ENCODE measurements around the gene FYB2. TPM values are rescaled to one million over a fixed set of nuclear protein-coding genes. Genes with fewer than 3 reads are reported as not detected.

FYB2 gene
- total RNA-seq, 1 donor from 2014 or later: not detected

DNA sequence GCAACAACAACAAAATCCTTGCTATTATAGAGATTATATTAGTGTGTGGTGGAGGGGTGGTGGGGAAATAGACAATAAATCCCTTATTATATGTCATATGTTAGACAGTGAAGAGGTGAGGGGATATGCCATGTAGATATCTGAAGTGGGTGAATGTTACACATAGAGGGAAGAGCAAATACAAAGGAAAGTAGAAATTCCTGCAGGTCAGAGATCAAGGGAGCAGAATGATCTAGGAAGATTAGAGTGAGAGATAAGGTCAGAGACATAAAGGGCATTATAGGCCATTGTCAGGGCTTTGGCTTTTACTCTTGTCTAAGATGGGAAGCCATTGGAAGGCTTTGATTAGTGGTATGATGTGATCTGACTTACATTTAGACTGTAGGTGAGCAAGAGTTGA lies 135.6 kb downstream of the FYB2 start:
- no peak for DNase-seq
- Mint-ChIP-seq H3K27me3 (ENCODE audit: unreplicated experiment) (no peaks in the 10 kb centered on the region), H3K36me3 (ENCODE audit: unreplicated experiment) (no peaks in the 10 kb centered on the region), H3K4me1 (ENCODE audit: low read depth, unreplicated experiment) (no peaks in the 10 kb centered on the region), H3K9me3 (ENCODE audit: unreplicated experiment) (no peaks in the 10 kb centered on the region), H3K4me3 (ENCODE audit: unreplicated experiment) (no peak overlapping the region), H3K27ac (ENCODE audit: unreplicated experiment) (no peak overlapping the region)
- TF ChIP-seq CTCF (IDR thresholded peaks at IDR 0.05; ENCODE audit: partially characterized antibody, unreplicated experiment): no peak

- no peak for DNase-seq
- Mint-ChIP-seq H3K36me3 (ENCODE audit: unreplicated experiment) (no peaks in the 10 kb centered on the region), H3K27ac (ENCODE audit: unreplicated experiment) (no peak overlapping the region), H3K4me1 (ENCODE audit: low read depth, unreplicated experiment) (no peaks in the 10 kb centered on the region), H3K27me3 (ENCODE audit: unreplicated experiment) (no peaks in the 10 kb centered on the region), H3K9me3 (ENCODE audit: unreplicated experiment) (no peaks in the 10 kb centered on the region), H3K4me3 (ENCODE audit: unreplicated experiment) (no peak overlapping the region)
- no peak for TF ChIP-seq CTCF (IDR thresholded peaks at IDR 0.05; ENCODE audit: partially characterized antibody, unreplicated experiment)
Observed at GRCh38 chr1:56676571-56677035, 142.6 kb downstream of the FYB2 start.

GRCh38 chr1:56675763-56676162 lies 143.4 kb downstream of the FYB2 start:
- Mint-ChIP-seq H3K36me3 (ENCODE audit: unreplicated experiment) (no peaks in the 10 kb centered on the region), H3K4me3 (ENCODE audit: unreplicated experiment) (no peak overlapping the region), H3K9me3 (ENCODE audit: unreplicated experiment) (no peaks in the 10 kb centered on the region), H3K4me1 (ENCODE audit: low read depth, unreplicated experiment) (no peaks in the 10 kb centered on the region), H3K27ac (ENCODE audit: unreplicated experiment) (no peak overlapping the region), H3K27me3 (ENCODE audit: unreplicated experiment) (no peaks in the 10 kb centered on the region)
- no peak for TF ChIP-seq CTCF (IDR thresholded peaks at IDR 0.05; ENCODE audit: partially characterized antibody, unreplicated experiment)
- DNase-seq: no peak

DNA sequence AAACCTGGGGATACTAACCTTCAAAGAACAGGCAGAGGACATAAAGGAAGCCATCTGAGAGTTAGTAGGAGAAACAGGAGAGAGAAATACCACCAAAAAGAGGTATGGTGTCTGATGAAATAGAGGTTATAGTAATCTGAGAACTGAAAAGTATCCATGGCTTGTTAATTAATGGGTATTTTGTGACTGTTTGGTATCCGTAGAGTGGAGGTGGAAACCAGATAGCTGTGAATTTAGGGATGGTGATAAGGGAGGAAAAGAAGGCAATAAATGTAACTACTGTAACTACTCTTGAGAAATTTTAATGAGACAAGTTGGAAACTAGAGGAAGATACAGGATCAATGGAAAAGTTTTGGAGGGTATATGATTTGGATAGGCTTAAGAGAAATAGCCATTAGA lies 146.6 kb downstream of the FYB2 start:
- no peak overlapping the region for H3K4me3 Mint-ChIP-seq (ENCODE audit: unreplicated experiment)
- no peaks in the 10 kb centered on the region for H3K9me3 Mint-ChIP-seq (ENCODE audit: unreplicated experiment)
- no peaks in the 10 kb centered on the region for H3K27me3 Mint-ChIP-seq (ENCODE audit: unreplicated experiment)
- H3K27ac Mint-ChIP-seq (ENCODE audit: unreplicated experiment): no peak overlapping the region
- DNase-seq: no peak
- no peaks in the 10 kb centered on the region for H3K4me1 Mint-ChIP-seq (ENCODE audit: low read depth, unreplicated experiment)
- TF ChIP-seq CTCF (IDR thresholded peaks at IDR 0.05; ENCODE audit: partially characterized antibody, unreplicated experiment): no peak
- no peaks in the 10 kb centered on the region for H3K36me3 Mint-ChIP-seq (ENCODE audit: unreplicated experiment)

GRCh38 chr1:56671542-56671941 lies 147.7 kb downstream of the FYB2 start:
- Mint-ChIP-seq H3K36me3 (ENCODE audit: unreplicated experiment) (no peaks in the 10 kb centered on the region), H3K9me3 (ENCODE audit: unreplicated experiment) (no peaks in the 10 kb centered on the region), H3K4me3 (ENCODE audit: unreplicated experiment) (no peak overlapping the region), H3K27ac (ENCODE audit: unreplicated experiment) (no peak overlapping the region), H3K4me1 (ENCODE audit: low read depth, unreplicated experiment) (no peaks in the 10 kb centered on the region), H3K27me3 (ENCODE audit: unreplicated experiment) (no peaks in the 10 kb centered on the region)
- DNase-seq: no peak
- TF ChIP-seq CTCF (IDR thresholded peaks at IDR 0.05; ENCODE audit: partially characterized antibody, unreplicated experiment): no peak

Measured in glutamatergic neuron (in vitro differentiated cells).